ENCODE results near the gene ZNHIT1.

ZNHIT1 gene

GRCh38 chr7:101235522-101235921, 17.6 kb downstream of the ZNHIT1 start:
- no peak overlapping the region for H3K4me3 ChIP-seq (ENCODE audit: low read depth, low read length)
- no peak for TF ChIP-seq CTCF (IDR thresholded peaks at IDR 0.05; ENCODE audit: insufficient read depth, low read depth, low read length, missing control alignments)

DNA sequence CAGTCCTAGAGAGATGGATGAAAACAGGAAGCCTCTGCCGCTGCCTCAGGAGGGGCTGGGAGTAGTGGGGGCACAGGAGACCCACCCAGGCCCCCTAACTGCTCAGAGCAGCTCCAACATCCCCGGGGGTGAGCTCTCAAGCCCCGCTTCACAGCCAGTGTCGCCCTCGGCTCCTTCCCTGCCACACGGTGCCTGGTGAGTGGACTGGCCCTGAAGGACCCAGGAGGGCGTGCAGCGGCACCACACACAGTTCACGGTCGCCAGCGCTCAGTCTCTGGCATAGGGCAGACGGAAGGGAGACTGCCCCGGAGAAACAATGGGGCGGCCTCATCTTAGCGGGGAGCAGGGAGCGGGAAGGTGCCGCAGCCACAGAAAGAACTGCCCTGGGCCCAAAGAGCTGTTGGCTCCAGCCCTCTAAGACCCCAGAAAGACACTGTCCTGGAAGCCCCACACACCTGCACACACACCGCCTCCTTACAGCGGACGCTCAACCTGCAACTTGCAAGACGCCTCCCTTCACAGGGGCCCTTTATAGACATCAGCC, 18.4 kb downstream of the ZNHIT1 start:
- no peak for DNase-seq (ENCODE audit: low read depth)
- H3K4me3 ChIP-seq (ENCODE audit: low read depth, low read length), result no peak overlapping the region
- TF ChIP-seq CTCF (IDR thresholded peaks at IDR 0.05; ENCODE audit: insufficient read depth, low read depth, low read length, missing control alignments), result no peak

More at GRCh38 chr7:101235522-101235921, 17.6 kb downstream of the ZNHIT1 start:
- no peak for DNase-seq (ENCODE audit: low read depth)

GRCh38 chr7:101237206-101238067, 19.5 kb downstream of the ZNHIT1 start, which contains the start of gene CLDN15:
CLDN15 (minus strand) TSS chr7:101237802; CDS start chr7:101237581, 221 bp downstream.
- DNase-seq (ENCODE audit: low read depth), result no peak
- H3K4me3 ChIP-seq (ENCODE audit: low read depth, low read length), result no peak within 1 kb of the TSS
- no peak for TF ChIP-seq CTCF (IDR thresholded peaks at IDR 0.05; ENCODE audit: insufficient read depth, low read depth, low read length, missing control alignments)

GRCh38 chr7:101238226-101239182, 20.5 kb downstream of the ZNHIT1 start:
- no peak overlapping the region for H3K4me3 ChIP-seq (ENCODE audit: low read depth, low read length)
- DNase-seq (ENCODE audit: low read depth), result no peak
- no peak for TF ChIP-seq CTCF (IDR thresholded peaks at IDR 0.05; ENCODE audit: insufficient read depth, low read depth, low read length, missing control alignments)

DNA sequence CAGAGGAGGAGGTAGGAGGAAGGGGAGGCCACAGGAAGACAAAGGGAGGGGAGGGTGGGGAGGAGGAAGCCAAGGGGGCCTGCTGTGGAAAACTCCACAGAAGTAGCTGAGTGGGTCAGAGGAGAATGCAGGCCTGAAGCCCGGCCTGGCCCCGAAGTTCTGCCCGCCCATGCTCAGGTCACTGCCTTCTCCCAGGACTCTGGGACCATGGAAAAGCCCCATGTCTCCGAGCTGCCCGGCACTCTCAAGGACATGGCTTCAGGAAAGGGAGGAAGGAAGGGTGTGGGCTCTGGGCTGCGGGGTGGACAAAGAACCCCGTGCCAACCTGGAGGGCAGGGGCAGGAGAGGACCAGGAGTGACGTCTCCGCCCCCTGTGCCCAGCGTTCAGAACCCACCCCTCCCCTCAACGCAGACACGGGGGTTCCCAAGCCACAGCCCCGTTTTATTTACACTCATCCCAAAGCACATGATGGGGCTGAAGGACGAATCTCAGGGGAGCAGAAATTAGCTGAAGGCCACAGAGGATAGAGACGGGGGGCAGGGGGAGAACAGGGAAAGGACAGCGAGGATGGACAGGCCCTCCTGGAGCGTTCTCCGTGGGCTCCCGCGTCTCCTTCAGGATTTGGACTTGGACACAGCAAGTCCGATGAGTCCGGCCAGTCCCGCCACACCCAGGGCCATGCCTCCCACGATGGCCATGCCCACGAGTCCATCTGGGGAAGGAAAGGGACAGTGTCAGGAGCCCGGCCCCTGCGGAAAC, 21.4 kb downstream of the ZNHIT1 start:
- DNase-seq (ENCODE audit: low read depth), result no peak
- H3K4me3 ChIP-seq (ENCODE audit: low read depth, low read length), result no peak overlapping the region
- no peak for TF ChIP-seq CTCF (IDR thresholded peaks at IDR 0.05; ENCODE audit: insufficient read depth, low read depth, low read length, missing control alignments)

DNA sequence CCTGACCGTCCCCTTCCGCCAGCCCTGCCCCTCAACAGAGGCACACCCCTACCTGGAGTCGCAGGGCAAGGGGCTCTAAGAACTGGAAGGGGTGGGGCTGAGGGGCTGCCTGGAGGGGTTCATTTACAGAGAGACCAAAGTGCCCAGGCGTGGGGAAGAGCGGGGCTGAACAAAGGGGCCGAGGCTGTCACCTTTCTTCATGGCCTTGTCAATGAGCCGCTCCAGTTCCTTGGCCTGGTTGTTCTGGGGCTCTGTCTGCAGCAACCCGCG, 21.9 kb downstream of the ZNHIT1 start:
- no peak for DNase-seq (ENCODE audit: low read depth)
- H3K4me3 ChIP-seq (ENCODE audit: low read depth, low read length), result no peak overlapping the region
- no peak for TF ChIP-seq CTCF (IDR thresholded peaks at IDR 0.05; ENCODE audit: insufficient read depth, low read depth, low read length, missing control alignments)
